ENCODE results near the gene CACNB1.

DNA sequence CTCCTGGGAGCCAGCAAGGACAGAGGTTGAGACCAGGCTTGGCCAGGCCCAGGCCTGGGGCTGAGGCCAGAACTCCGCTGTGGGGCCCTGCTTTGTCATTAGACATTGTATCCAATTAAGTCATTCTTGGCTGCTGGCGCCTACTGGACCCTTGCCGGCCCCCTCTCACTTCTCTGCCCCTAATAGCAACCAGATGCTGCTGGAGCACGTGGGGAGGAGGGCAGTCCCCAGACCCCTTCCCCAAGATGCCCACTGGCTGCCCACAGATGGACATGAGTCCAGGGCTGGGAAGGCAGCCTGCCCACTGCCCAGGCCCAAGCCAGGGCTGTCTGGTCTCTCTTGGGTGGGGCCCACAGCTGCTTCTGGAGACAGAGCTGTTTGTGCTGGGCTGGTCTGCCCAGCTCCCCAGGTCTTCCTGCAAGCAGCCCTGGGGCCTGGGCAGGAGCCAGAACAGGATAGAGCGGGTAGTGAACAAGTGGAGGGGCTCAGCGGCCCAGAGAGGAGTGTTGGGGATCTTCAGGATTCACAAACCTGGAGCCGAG lies 53.8 kb downstream of the CACNB1 start:
- TF ChIP-seq POLR2AphosphoS5 (IDR thresholded peaks at IDR 0.05): no peak
- no peak for TF ChIP-seq CTCF (IDR thresholded peaks at IDR 0.05)
